ENCODE results near the gene HARS1. TPM values are rescaled to one million over a fixed set of nuclear protein-coding genes. Genes with fewer than 3 reads are reported as not detected.

The HARS1 gene
- total RNA-seq, 1 experiment from 2014 or later: 55.6 TPM

DNA sequence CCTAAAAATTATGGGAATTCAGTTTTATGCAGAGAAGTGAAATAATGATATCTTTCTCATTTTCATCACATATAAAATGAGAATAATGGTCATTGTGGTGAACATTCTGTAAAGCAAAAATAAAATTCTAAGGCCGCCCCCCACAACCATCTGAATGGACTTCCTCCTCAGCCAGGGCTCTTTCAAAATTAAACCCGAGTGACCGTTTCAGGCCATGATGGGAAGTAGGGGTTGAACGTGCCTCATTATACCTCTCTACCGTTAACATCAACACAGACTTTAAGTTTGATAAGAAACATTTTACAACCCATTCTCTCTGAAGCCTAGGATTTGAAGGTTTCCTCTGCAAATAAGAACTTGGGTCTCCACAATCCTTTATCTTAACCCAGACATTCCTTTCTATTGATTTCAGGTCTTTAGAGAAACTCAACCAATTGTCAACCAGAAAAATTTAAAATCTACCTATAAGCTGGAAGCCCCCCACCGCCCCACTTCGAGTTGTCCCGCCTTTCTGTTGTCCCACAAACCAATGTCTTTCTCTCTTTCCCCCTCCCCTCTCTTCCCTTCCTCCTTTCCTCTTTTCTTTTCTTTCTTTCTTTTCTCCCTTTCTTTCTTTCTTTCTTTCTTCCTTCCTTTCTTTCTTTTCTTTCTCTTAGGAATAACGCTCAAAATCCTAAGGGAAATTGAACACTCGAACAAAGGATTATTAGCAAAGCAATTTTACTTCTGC, 53.6 kb downstream of the HARS1 start:
- Mint-ChIP-seq H3K4me1 (peaks cover 17% of the 10 kb centered on the region), H3K27ac (no peak overlapping the region), H3K4me3 (no peak overlapping the region), H3K27me3 (ENCODE audit: low read depth) (peaks cover 16% of the 10 kb centered on the region), H3K36me3 (peaks cover 6% of the 10 kb centered on the region; the same call in 1 of the 2 replicates), H3K9me3 (peaks cover 10% of the 10 kb centered on the region)
- ATAC-seq (no peak), DNase-seq (ENCODE audit: low spot score) (no peak)
- POLR2A ChIA-PET: interaction anchor here (2.9 kb wide), 1 partner anchor 10 kb away, joined by 11 read pairs; the partner anchor contains the start of genes IK and NDUFA2
- CTCF ChIA-PET: interaction anchor here (1.3 kb wide), 1 partner anchor 278 kb away, joined by 3 read pairs; no protein-coding TSS in a partner anchor
- TF ChIP-seq, protein P1, sequence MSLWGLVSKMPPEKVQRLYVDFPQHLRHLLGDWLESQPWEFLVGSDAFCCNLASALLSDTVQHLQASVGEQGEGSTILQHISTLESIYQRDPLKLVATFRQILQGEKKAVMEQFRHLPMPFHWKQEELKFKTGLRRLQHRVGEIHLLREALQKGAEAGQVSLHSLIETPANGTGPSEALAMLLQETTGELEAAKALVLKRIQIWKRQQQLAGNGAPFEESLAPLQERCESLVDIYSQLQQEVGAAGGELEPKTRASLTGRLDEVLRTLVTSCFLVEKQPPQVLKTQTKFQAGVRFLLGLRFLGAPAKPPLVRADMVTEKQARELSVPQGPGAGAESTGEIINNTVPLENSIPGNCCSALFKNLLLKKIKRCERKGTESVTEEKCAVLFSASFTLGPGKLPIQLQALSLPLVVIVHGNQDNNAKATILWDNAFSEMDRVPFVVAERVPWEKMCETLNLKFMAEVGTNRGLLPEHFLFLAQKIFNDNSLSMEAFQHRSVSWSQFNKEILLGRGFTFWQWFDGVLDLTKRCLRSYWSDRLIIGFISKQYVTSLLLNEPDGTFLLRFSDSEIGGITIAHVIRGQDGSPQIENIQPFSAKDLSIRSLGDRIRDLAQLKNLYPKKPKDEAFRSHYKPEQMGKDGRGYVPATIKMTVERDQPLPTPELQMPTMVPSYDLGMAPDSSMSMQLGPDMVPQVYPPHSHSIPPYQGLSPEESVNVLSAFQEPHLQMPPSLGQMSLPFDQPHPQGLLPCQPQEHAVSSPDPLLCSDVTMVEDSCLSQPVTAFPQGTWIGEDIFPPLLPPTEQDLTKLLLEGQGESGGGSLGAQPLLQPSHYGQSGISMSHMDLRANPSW (CRISPR knock-in tag; conservative IDR thresholded peaks at IDR 0.05; ENCODE audit: low read depth): no peak
- TF ChIP-seq ZNF396 (CRISPR knock-in tag; IDR thresholded peaks at IDR 0.05; ENCODE audit: borderline replicate concordance): no peak
- TF ChIP-seq TCF7 (CRISPR knock-in tag; IDR thresholded peaks at IDR 0.05; ENCODE audit: low read depth): no peak
- no peak for TF ChIP-seq NR3C1 (CRISPR knock-in tag; conservative IDR thresholded peaks at IDR 0.05; ENCODE audit: low read depth)
- TF ChIP-seq, protein P2, sequence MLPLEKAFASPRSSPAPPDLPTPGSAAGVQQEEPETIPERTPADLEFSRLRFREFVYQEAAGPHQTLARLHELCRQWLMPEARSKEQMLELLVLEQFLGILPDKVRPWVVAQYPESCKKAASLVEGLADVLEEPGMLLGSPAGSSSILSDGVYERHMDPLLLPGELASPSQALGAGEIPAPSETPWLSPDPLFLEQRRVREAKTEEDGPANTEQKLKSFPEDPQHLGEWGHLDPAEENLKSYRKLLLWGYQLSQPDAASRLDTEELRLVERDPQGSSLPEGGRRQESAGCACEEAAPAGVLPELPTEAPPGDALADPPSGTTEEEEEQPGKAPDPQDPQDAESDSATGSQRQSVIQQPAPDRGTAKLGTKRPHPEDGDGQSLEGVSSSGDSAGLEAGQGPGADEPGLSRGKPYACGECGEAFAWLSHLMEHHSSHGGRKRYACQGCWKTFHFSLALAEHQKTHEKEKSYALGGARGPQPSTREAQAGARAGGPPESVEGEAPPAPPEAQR (CRISPR knock-in tag; IDR thresholded peaks at IDR 0.05): no peak
- TF ChIP-seq JAZF1 (CRISPR knock-in tag; IDR thresholded peaks at IDR 0.05): no peak
- no peak for TF ChIP-seq SOX15 (CRISPR knock-in tag; IDR thresholded peaks at IDR 0.05)
- no peak for TF ChIP-seq ZNF219 (CRISPR knock-in tag; IDR thresholded peaks at IDR 0.05; ENCODE audit: borderline replicate concordance)
- TF ChIP-seq, protein P3, sequence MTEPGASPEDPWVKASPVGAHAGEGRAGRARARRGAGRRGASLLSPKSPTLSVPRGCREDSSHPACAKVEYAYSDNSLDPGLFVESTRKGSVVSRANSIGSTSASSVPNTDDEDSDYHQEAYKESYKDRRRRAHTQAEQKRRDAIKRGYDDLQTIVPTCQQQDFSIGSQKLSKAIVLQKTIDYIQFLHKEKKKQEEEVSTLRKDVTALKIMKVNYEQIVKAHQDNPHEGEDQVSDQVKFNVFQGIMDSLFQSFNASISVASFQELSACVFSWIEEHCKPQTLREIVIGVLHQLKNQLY (CRISPR knock-in tag; IDR thresholded peaks at IDR 0.05): no peak
- no peak for TF ChIP-seq GABPB1 (CRISPR knock-in tag; IDR thresholded peaks at IDR 0.05)
- no peak for TF ChIP-seq SMAD3 (CRISPR knock-in tag; IDR thresholded peaks at IDR 0.05; ENCODE audit: borderline replicate concordance)
- no peak for TF ChIP-seq GRHL2 (CRISPR knock-in tag; IDR thresholded peaks at IDR 0.05; ENCODE audit: insufficient replicate concordance, severe bottlenecking)
- TF ChIP-seq, protein P4, sequence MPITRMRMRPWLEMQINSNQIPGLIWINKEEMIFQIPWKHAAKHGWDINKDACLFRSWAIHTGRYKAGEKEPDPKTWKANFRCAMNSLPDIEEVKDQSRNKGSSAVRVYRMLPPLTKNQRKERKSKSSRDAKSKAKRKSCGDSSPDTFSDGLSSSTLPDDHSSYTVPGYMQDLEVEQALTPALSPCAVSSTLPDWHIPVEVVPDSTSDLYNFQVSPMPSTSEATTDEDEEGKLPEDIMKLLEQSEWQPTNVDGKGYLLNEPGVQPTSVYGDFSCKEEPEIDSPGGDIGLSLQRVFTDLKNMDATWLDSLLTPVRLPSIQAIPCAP (CRISPR knock-in tag; IDR thresholded peaks at IDR 0.05): no peak
- no peak for TF ChIP-seq CBFB (CRISPR knock-in tag; IDR thresholded peaks at IDR 0.05; ENCODE audit: low read depth)
- no peak for TF ChIP-seq CREB1 (CRISPR knock-in tag; IDR thresholded peaks at IDR 0.05)
- TF ChIP-seq ZNF121 (CRISPR knock-in tag; IDR thresholded peaks at IDR 0.05): no peak
- no peak for TF ChIP-seq IRF2 (CRISPR knock-in tag; IDR thresholded peaks at IDR 0.05; ENCODE audit: borderline replicate concordance, low read depth)
- TF ChIP-seq ZNF317 (CRISPR knock-in tag; IDR thresholded peaks at IDR 0.05; ENCODE audit: borderline replicate concordance, low read depth): no peak
